AG04449 (cell line): ENCODE results near the gene PDIA2.
"Not testable (repeated sequence)": the region's sequence is repeated elsewhere in the genome, so short reads cannot be mapped to it uniquely, and the experiment has no call there.

ENCODE experiments used
- CTCF ChIA-PET: fragments of 350-600 bp; formaldehyde crosslinking; extraction: SDS; loops from one replicate; lab custom pipeline; 2021; ENCODE audit warnings: antibody characterized with exemption; lab: Yijun Ruan, JAX
- POLR2A ChIA-PET: fragments of 400-600, 350-600 bp; formaldehyde crosslinking; extraction: SDS; loops from one replicate; lab custom pipeline; 2020; ENCODE audit warnings: antibody characterized with exemption, inconsistent platforms; lab: Yijun Ruan, JAX
- DNase-seq: peaks from one replicate; pipeline ENCODE4 v3.0.0-alpha.2; 2010; ENCODE audit warnings: low read depth, low spot score
- H3K4me3 ChIP-seq: 2 replicates; pipeline ENCODE4 v1.5.1; 2011; ENCODE audit warnings: low read depth, mild to moderate bottlenecking, control low read depth, low read length
- TF ChIP-seq, protein P1 (sequence below): IDR thresholded peaks from one replicate; pipeline ENCODE4 v1.5.1; 2011; ENCODE audit warnings: mild to moderate bottlenecking, moderate library complexity, low read length, control low read depth, inconsistent platforms; ENCODE audit not compliant: insufficient read depth; ENCODE audit errors: missing control alignments

The PDIA2 gene

DNA sequence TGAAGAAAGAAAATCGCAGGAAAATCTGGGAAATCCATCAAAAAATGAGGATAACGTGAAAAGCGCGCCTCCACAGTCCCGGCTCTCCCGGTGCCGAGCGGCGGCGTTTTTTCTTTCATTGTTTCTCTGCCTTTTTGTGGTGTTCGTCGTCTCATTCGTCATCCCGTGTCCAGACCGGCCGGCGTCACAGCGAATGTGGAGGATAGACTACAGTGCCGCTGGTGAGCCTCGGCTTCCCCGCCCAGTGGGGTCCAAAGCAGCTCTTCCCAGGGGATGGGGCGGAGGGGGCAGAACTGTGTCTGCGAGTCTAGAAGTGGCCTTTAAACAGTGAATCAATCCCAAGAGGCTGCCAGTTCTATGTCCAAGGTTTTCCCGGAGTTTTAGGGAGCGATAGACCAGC, 28.5 kb upstream of the PDIA2 start:
- DNase-seq = no peak
- CTCF ChIA-PET = no interaction called here
- H3K4me3 ChIP-seq = no peak overlapping the region
- POLR2A ChIA-PET = no interaction called here
- TF ChIP-seq, protein P1, sequence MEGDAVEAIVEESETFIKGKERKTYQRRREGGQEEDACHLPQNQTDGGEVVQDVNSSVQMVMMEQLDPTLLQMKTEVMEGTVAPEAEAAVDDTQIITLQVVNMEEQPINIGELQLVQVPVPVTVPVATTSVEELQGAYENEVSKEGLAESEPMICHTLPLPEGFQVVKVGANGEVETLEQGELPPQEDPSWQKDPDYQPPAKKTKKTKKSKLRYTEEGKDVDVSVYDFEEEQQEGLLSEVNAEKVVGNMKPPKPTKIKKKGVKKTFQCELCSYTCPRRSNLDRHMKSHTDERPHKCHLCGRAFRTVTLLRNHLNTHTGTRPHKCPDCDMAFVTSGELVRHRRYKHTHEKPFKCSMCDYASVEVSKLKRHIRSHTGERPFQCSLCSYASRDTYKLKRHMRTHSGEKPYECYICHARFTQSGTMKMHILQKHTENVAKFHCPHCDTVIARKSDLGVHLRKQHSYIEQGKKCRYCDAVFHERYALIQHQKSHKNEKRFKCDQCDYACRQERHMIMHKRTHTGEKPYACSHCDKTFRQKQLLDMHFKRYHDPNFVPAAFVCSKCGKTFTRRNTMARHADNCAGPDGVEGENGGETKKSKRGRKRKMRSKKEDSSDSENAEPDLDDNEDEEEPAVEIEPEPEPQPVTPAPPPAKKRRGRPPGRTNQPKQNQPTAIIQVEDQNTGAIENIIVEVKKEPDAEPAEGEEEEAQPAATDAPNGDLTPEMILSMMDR = no peak

DNA sequence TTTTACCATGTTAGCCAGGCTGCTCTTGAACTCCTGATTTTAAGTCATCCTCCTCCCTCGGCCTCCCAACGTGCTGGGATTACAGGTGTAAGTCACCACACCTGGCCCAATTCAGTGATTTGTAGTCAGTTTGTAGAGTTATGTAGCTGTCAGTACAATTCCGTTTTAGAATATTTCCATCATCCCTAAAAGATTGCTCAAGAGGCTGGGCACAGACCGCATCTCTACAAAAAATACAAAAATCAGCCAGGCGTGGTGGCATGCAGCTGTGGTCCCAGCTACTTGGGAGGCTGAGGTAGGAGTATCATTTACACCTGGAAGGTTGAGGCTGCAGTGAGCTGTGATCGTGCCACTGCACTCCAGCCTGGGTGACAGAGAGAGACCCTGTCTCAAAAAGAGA, 27.8 kb upstream of the PDIA2 start:
- CTCF ChIA-PET = no interaction called here
- TF ChIP-seq, protein P1 = no peak
- no peak for DNase-seq
- POLR2A ChIA-PET = interaction anchor here (0.6 kb wide), 1 partner anchor 10 kb away, joined by 3 read pairs; no protein-coding TSS in a partner anchor
- no peak overlapping the region for H3K4me3 ChIP-seq

DNA sequence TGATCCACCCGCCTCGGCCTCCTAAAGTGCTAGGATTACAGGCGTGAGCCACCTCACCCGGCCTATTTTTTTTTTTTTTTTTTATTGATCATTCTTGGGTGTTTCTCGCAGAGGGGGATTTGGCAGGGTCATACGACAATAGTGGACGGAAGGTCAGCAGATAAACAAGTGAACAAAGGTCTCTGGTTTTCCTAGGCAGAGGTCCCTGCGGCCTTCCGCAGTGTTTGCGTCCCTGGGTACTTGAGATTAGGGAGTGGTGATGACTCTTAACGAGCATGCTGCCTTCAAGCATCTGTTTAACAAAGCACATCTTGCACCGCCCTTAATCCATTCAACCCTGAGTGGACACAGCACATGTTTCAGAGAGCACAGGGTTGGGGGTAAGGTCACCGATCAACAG, 24.9 kb upstream of the PDIA2 start:
- DNase-seq, H3K4me3 ChIP-seq: not testable (repeated sequence)
- POLR2A ChIA-PET = interaction anchor here (0.7 kb wide), 1 partner anchor 12 kb away, joined by 4 read pairs; no protein-coding TSS in a partner anchor
- CTCF ChIA-PET = interaction anchor here (1.3 kb wide), 1 partner anchor 152 kb away, joined by 4 read pairs; no protein-coding TSS in a partner anchor

DNA sequence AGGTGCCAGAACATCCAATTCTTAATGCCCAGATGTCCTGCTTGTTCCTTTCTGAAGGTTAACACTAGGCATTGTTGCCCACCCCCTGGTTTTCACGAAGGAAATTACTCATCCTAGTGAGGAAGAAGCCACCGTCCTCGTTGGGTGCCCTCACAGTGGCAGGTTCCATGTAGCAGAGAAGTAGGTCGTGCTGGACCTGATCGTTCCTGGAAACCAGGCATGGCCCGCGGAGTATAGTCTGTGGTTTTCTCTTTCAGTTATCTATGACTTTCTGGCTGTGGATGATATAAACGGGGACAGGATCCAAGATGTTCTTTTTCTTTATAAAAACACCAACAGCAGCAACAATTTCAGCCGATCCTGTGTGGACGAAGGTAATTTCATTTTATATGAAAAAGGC, 23.7 kb upstream of the PDIA2 start:
- TF ChIP-seq, protein P1 = no peak
- DNase-seq = no peak
- no peak overlapping the region for H3K4me3 ChIP-seq
- ChIA-PET POLR2A (no interaction called here), CTCF (no interaction called here)

DNA sequence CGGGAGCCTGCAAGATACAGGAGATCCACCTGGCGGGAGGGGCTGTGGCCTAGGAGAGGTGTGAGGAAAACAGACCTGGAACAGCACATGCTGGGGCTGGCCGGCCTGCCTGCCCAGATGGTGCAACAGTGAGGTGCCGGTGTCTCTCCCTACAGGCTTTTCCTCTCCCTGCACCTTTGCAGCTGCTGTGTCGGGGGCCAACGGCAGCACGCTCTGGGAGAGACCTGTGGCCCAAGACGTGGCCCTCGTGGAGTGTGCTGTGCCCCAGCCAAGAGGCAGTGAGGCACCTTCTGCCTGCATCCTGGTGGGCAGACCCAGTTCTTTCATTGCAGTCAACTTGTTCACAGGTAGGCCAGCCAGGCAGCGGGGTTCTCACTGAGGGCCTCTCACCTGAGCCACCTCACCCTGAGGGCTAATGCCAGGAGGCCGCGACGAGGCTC, 23.1 kb upstream of the PDIA2 start:
- TF ChIP-seq, protein P1 = no peak
- ChIA-PET POLR2A (no interaction called here), CTCF (no interaction called here)
- no peak overlapping the region for H3K4me3 ChIP-seq
- DNase-seq = no peak

DNA sequence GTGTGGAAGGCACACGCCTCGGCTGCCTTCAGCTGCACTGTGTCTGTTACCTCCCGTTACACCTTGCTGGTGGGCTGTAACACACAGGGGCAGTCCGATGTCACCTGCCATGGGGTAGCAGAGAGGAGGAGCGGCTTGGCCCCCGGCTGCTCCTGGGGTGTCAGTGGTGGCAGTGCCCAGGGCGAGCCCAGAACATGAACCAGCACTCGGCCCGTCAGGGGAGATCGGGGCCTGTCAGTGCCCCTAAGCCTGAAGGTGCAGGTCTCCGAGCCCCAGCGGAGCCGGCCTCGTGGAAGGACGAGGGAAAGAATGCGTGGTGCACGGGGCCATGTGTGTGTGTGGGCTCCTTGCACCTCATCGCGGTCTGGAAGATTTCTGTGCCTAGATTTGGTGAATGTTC, 22.6 kb upstream of the PDIA2 start:
- TF ChIP-seq, protein P1 = no peak
- H3K4me3 ChIP-seq = no peak overlapping the region
- POLR2A ChIA-PET = no interaction called here
- CTCF ChIA-PET = no interaction called here
- DNase-seq = no peak

DNA sequence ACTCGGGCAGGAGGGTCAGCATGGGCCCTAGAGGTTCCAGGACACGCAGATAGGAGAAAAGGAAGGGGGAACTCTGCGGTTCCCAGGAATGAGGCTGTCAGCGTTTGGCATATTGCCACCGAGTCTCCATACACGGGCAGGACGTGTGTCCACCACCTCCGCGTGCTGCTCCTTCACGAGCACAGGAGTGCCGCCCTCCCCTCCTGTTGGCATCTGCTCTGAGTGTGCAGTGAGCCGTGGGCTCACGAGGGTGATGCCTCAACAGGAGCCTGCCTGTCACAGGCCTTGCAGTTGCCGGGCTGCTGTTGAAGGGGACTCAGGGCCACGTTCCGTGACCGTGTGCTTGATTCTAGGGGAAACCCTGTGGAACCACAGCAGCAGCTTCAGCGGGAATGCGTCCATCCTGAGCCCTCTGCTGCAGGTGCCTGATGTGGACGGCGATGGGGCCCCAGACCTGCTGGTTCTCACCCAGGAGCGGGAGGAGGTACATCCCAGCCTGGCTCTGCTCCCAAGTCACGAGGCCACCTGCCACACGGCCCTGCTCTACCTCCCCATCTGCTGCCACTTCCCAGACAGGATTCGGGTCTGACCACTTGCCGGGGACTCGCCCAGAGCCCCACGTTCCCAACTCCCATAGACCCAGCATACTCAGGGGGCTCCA, 21.8 kb upstream of the PDIA2 start:
- ChIA-PET POLR2A (no interaction called here), CTCF (no interaction called here)
- no peak overlapping the region for H3K4me3 ChIP-seq
- no peak for DNase-seq
- TF ChIP-seq, protein P1 = no peak
